Endodermal cell (in vitro differentiated cells): Measurements from ENCODE around the gene AWAT1. TPM values are rescaled to one million over a fixed set of nuclear protein-coding genes. Genes with fewer than 3 reads are reported as not detected.

Source experiments
- DNase-seq: peaks from one replicate; pipeline ENCODE4 v3.0.0-alpha.2; 2017
- H3K27ac ChIP-seq: 2 replicates; pipeline ENCODE4 v1.5.1; 2013; ENCODE audit warnings: mild to moderate bottlenecking, low read depth, low read length, moderate library complexity
- H3K27me3 ChIP-seq: 2 replicates; pipeline ENCODE4 v1.6.1; 2013; ENCODE audit warnings: mild to moderate bottlenecking, low read length, moderate library complexity; ENCODE audit not compliant: insufficient read depth, control insufficient read depth, poor library complexity, severe bottlenecking
- H3K36me3 ChIP-seq: 2 replicates; pipeline ENCODE4 v1.7.0; 2013; ENCODE audit warnings: mild to moderate bottlenecking, low read length, moderate library complexity; ENCODE audit not compliant: control insufficient read depth, insufficient read depth
- H3K4me1 ChIP-seq: one replicate; pipeline ENCODE4 v1.7.0; 2013; ENCODE audit warnings: low read length; ENCODE audit not compliant: control insufficient read depth, insufficient read depth
- H3K4me3 ChIP-seq: 2 replicates; pipeline ENCODE4 v1.5.1; 2013; ENCODE audit warnings: mild to moderate bottlenecking, low read length, moderate library complexity
- H3K9ac ChIP-seq: 2 replicates; pipeline ENCODE4 v1.6.1; 2013; ENCODE audit warnings: mild to moderate bottlenecking, low read length, moderate library complexity; ENCODE audit not compliant: poor library complexity, severe bottlenecking; ENCODE audit errors: extremely low read depth
- H3K9me3 ChIP-seq: 2 replicates; pipeline ENCODE4 v1.6.1; 2013; ENCODE audit warnings: mild to moderate bottlenecking, low read length, moderate library complexity; ENCODE audit not compliant: control insufficient read depth
- H3K27ac Mint-ChIP-seq: 2 replicates; pipeline ENCODE4 v1.8.0; 2020; ENCODE audit warnings: mixed read lengths
- H3K27me3 Mint-ChIP-seq: 2 replicates; pipeline ENCODE4 v1.8.0; 2021; ENCODE audit warnings: mild to moderate bottlenecking, mixed read lengths; ENCODE audit not compliant: insufficient read depth
- H3K36me3 Mint-ChIP-seq: 2 replicates; pipeline ENCODE4 v1.8.0; 2020; ENCODE audit warnings: low read depth, mixed read lengths
- H3K4me1 Mint-ChIP-seq: 2 replicates; pipeline ENCODE4 v1.8.0; 2020; ENCODE audit warnings: mixed read lengths
- H3K4me3 Mint-ChIP-seq: 2 replicates; pipeline ENCODE4 v1.8.0; 2020; ENCODE audit warnings: mild to moderate bottlenecking, moderate library complexity, mixed read lengths
- H3K9me3 Mint-ChIP-seq: 2 replicates; pipeline ENCODE4 v1.8.0; 2020; ENCODE audit warnings: mild to moderate bottlenecking, mixed read lengths
- WGBS, 2 experiments: methylation state at CpG; one replicate each; pipeline versions ENCODE4 v1.1.5 to v1.1.7; 2013; ENCODE audit warnings: missing lambda C conversion rate in 2 of 2, mixed read lengths in 1 of 2; ENCODE audit not compliant: insufficient coverage in 1 of 2, insufficient read length in 1 of 2; 5-methylcytosine and 5-hydroxymethylcytosine counted together
- total RNA-seq, 2 donors: library from RNA; stranded (reverse); fragmentation: NEBNext Ultra II Directional in 1 of 2; extraction: Animal tissue kit (Norgen Biotek cat#: 25700) in 1 of 2; gene quantifications; 2 replicates in 1 of 2; 3 replicates in 1 of 2; pipeline ENCODE4 v1.2.1, GENCODE V29; 2021
- TF ChIP-seq, protein P1 (sequence below): fragments of 200-600 bp; sonication (generic); conservative IDR thresholded peaks from 2 replicates; pipeline ENCODE4 v1.5.0; 2021; ENCODE audit warnings: antibody characterized with exemption, mild to moderate bottlenecking

The AWAT1 gene
- total RNA-seq, 2 donors from 2014 or later: not detected

DNA sequence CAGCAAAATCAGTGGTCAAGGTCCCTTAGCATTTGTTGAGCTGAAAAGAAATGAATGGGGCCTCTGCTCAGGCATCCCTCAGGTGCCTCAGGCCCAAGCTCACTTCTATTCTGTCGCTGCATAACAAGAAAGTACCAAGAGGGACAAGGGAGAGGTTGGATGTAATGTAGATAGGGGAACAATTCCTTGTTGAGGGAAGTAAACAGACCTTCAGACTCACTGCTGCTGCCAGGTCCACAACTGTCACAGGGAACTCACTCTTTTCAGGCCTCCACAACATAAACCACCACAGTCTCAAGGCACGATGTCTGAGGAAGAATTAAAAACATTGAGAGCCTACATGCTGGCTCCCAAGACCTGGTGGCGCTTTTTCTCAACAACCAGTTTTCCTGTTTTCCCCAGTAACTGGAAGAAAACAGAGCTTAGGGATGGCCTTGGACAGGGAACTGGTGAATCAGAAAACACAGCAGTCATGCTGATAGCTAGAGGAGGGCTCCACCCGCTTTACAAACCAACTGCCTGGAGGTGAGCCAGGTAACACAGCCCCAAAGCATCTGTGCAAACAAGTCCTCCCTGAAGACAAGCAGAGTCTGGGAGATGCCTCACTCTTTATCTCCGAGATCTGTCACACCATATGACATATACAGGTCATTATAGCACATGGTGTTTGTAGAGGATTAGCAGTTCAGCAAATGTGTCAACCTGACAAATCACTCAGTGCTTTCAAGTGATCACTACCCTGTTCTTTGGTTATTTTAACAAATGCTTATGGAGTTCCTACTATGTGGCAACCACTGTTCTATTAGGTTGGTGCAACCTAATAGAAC lies 14.3 kb upstream of the AWAT1 start:
- H3K9ac ChIP-seq: no peak overlapping the region
- no peaks in the 10 kb centered on the region for H3K4me1 ChIP-seq
- H3K27ac ChIP-seq: no peak overlapping the region
- no peaks in the 10 kb centered on the region for H3K36me3 ChIP-seq
- Mint-ChIP-seq H3K4me3 (no peak overlapping the region), H3K36me3 (no peaks in the 10 kb centered on the region), H3K4me1 (peaks cover 6% of the 10 kb centered on the region), H3K27me3 (no peaks in the 10 kb centered on the region), H3K27ac (peak overlapping the region; percentile 69), H3K9me3 (peaks cover 60% of the 10 kb centered on the region)
- TF ChIP-seq, protein P1, sequence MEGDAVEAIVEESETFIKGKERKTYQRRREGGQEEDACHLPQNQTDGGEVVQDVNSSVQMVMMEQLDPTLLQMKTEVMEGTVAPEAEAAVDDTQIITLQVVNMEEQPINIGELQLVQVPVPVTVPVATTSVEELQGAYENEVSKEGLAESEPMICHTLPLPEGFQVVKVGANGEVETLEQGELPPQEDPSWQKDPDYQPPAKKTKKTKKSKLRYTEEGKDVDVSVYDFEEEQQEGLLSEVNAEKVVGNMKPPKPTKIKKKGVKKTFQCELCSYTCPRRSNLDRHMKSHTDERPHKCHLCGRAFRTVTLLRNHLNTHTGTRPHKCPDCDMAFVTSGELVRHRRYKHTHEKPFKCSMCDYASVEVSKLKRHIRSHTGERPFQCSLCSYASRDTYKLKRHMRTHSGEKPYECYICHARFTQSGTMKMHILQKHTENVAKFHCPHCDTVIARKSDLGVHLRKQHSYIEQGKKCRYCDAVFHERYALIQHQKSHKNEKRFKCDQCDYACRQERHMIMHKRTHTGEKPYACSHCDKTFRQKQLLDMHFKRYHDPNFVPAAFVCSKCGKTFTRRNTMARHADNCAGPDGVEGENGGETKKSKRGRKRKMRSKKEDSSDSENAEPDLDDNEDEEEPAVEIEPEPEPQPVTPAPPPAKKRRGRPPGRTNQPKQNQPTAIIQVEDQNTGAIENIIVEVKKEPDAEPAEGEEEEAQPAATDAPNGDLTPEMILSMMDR: no peak
- H3K4me3 ChIP-seq: no peak overlapping the region
- no peaks in the 10 kb centered on the region for H3K9me3 ChIP-seq
- peak; percentile 63 for DNase-seq
- no peaks in the 10 kb centered on the region for H3K27me3 ChIP-seq
- WGBS, 2 experiments: 86% methylated on average over 5 of the region's 5 CpGs; no CpG with 5 or more reads in 1 of the 2 experiments

DNA sequence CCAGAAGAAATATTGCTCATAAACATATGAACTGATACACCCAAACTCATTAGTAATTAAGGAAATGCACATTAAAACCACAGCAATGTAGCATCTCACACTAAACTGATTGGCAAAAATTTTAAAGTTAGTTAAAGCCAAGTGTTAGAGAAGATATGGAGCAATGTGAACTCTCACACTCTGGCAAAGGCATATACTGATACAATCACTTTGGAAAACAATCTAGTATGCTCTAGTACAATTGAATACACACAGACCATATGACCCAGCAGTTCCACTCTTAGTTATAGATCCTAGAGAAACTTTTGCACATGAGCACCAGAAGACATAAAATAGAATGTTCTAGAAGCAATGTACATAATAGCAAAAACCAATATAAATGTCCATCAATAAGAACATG lies 8.4 kb upstream of the AWAT1 start:
- Mint-ChIP-seq H3K9me3 (peaks cover 45% of the 10 kb centered on the region), H3K27ac (no peak overlapping the region), H3K27me3 (no peaks in the 10 kb centered on the region), H3K4me1 (no peaks in the 10 kb centered on the region), H3K36me3 (no peaks in the 10 kb centered on the region), H3K4me3 (no peak overlapping the region)
- no peaks in the 10 kb centered on the region for H3K4me1 ChIP-seq
- DNase-seq: no peak
- TF ChIP-seq, protein P1: no peak
- H3K9ac ChIP-seq: no peak overlapping the region
- no peaks in the 10 kb centered on the region for H3K36me3 ChIP-seq
- H3K4me3 ChIP-seq: no peak overlapping the region
- H3K27me3 ChIP-seq: no peaks in the 10 kb centered on the region
- H3K9me3 ChIP-seq: no peaks in the 10 kb centered on the region
- no peak overlapping the region for H3K27ac ChIP-seq

DNA sequence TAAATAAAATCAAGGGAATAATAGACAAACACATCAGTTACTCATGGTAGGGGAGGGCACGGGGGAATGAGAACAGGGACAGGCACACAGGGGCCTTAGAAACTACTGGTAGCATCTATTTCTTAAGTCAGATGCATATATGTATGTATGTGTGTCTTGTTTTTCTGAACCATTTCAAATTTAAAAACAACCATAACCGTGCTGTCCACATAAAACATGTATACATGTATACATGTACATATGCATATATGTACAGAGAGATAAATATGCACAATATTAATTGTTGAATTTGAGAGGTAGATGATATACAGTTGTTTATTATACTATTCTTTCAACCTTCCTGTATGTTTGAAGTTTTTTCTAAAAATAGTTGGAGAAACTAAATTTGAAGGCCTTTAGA lies 7.8 kb upstream of the AWAT1 start:
- H3K4me3 ChIP-seq: no peak overlapping the region
- H3K9me3 Mint-ChIP-seq: peaks cover 44% of the 10 kb centered on the region
- H3K9ac ChIP-seq: no peak overlapping the region
- H3K36me3 ChIP-seq: no peaks in the 10 kb centered on the region
- DNase-seq: no peak
- no peaks in the 10 kb centered on the region for H3K4me1 ChIP-seq
- no peak overlapping the region for H3K4me3 Mint-ChIP-seq
- no peaks in the 10 kb centered on the region for H3K27me3 ChIP-seq
- no CpG with 5 or more reads among the region's 2 CpGs for WGBS, 2 experiments
- TF ChIP-seq, protein P1: no peak
- H3K27me3 Mint-ChIP-seq: no peaks in the 10 kb centered on the region
- no peaks in the 10 kb centered on the region for H3K36me3 Mint-ChIP-seq
- no peaks in the 10 kb centered on the region for H3K4me1 Mint-ChIP-seq
- H3K27ac Mint-ChIP-seq: no peak overlapping the region
- H3K27ac ChIP-seq: no peak overlapping the region
- no peaks in the 10 kb centered on the region for H3K9me3 ChIP-seq
